ENCODE data around the gene HTATSF1. TPM values are rescaled to one million over a fixed set of nuclear protein-coding genes. Genes with fewer than 3 reads are reported as not detected.
A peak's percentile ranks its signal among the peaks of the same experiment; 100 is the strongest.

Gene HTATSF1, protein sequence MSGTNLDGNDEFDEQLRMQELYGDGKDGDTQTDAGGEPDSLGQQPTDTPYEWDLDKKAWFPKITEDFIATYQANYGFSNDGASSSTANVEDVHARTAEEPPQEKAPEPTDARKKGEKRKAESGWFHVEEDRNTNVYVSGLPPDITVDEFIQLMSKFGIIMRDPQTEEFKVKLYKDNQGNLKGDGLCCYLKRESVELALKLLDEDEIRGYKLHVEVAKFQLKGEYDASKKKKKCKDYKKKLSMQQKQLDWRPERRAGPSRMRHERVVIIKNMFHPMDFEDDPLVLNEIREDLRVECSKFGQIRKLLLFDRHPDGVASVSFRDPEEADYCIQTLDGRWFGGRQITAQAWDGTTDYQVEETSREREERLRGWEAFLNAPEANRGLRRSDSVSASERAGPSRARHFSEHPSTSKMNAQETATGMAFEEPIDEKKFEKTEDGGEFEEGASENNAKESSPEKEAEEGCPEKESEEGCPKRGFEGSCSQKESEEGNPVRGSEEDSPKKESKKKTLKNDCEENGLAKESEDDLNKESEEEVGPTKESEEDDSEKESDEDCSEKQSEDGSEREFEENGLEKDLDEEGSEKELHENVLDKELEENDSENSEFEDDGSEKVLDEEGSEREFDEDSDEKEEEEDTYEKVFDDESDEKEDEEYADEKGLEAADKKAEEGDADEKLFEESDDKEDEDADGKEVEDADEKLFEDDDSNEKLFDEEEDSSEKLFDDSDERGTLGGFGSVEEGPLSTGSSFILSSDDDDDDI
- 37.0 and 48.1 TPM in 2 replicates for total RNA-seq

DNA sequence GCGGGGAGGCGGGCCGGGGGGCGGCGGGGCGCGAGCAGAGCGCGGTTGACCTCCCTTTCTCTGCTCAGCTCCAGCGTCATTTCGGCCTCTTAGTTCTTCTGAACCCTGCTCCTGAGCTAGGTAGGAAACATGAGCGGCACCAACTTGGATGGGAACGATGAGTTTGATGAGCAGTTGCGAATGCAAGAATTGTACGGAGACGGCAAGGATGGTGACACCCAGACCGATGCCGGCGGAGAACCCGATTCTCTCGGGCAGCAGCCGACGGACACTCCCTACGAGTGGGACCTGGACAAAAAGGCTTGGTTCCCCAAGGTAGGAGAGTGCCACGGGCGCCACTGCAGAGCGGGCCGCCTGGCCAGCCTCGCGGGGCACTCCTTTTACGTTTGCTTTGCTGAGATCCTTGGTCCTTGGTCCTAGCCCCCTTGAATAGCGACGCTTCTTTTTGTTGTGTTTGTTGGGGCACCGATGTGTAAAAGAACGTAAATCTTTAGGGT is at the start of gene HTATSF1:
Gene HTATSF1 (plus strand): TSS at position 37 of the 497 bp plus-strand sequence. CDS start 93 bp downstream, at position 130.
- DNase-seq (ENCODE audit: low read depth), result no peak
- TF ChIP-seq CTCF (conservative IDR thresholded peaks at IDR 0.05; ENCODE audit: low read depth, low read length), result no peak
- peak within 1 kb of the TSS; percentile 76 for H3K4me3 ChIP-seq (ENCODE audit: low read depth, low read length)

DNA sequence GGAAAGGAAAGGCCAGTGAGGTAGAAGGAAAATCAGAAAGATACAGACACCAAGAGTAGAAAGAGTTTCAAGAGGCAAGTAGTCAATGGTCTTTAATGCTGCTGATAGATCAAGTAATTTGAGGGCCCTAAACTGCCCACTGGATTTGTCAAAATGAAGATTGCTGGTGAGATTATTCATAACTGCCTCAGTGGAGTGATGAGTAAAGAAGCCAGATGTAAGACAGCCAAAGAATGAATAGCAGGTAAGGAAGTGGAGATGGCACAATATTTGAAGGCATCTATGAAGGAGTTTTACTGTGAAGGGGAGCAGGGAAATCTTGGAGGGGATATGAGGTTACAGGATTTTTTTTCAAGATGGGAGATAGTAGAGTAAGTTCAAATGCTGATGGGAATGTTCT is 49.4 kb upstream of the HTATSF1 start:
- DNase-seq (ENCODE audit: low read depth), result no peak
- no peak for TF ChIP-seq CTCF (conservative IDR thresholded peaks at IDR 0.05; ENCODE audit: low read depth, low read length)
- H3K4me3 ChIP-seq (ENCODE audit: low read depth, low read length), result no peak overlapping the region

DNA sequence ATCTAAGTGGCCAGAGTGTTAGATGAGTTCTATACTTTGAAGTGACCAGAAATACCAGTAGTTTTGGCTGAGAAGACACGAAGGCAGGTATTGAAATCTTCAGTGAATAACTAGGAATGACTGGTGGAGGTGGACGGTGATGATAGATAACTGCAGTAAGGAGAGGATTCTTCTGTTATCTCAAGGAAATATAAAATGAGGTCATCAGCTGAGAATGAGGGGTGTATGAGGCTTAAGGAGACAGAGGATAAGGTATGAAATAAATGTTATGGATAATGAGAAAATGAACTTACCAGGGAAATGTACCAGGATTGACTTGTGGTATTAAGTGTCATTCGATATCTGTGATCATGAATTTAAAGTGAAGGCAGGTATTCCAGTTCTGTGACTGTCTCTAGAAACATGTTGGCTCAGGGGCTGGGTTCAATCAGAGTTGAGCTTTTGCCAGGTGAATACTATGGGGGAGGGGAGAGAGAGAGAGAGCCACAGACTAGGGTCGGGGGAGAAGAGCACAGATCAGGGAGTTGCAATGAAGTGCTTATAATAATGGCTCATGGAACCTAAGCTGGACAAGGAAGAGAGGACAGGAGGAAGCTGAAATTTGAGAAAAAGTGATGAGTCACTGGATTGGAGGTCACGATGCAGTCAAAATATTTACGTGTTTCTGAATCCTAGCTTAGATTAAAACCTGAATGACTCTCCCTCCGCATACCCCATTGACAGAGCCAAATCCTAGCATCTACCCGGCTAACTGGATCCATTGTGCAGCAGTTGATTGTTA is 47.2 kb upstream of the HTATSF1 start:
- no peak overlapping the region for H3K4me3 ChIP-seq (ENCODE audit: low read depth, low read length)
- DNase-seq (ENCODE audit: low read depth), result no peak
- TF ChIP-seq CTCF (conservative IDR thresholded peaks at IDR 0.05; ENCODE audit: low read depth, low read length), result no peak

DNA sequence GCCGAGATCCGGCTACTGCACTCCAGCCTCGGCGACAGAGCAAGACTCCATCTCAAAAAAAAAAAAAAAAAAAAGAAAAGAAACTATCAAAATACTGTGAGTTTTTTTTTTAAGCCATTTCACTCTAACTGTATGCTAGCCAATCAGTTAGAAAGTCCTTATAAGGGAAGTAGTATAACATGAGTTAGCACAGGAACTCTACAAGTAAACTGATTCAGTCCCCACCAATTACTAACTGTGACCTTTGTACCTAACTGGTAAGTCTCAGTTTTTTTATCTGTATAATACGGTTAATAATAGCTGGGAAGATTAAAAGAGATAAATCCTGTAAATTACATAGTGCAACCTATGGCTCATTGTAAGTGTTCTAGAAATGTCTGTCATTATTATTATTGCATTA is 44.8 kb upstream of the HTATSF1 start:
- DNase-seq (ENCODE audit: low read depth), result no peak
- TF ChIP-seq CTCF (conservative IDR thresholded peaks at IDR 0.05; ENCODE audit: low read depth, low read length), result no peak
- no peak overlapping the region for H3K4me3 ChIP-seq (ENCODE audit: low read depth, low read length)

DNA sequence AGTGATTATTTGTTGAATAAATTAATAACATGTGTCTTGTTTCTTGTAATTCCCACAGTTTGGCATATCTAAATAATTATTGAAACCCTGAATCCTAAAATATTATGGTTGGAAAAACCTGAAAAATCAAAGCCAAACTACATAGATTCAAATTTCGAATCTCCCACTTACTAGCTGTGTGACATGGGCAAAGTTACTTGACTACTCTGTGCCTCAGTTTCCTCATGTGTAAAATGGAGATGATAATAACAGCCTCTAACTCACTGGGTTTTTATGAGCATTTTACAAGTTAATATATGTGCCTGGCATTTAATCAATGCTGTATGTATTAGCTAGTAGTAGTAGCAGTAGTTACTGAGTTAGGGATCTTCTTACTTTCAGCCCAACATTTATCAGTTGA is 44.3 kb upstream of the HTATSF1 start:
- TF ChIP-seq CTCF (conservative IDR thresholded peaks at IDR 0.05; ENCODE audit: low read depth, low read length), result no peak
- DNase-seq (ENCODE audit: low read depth), result no peak
- no peak overlapping the region for H3K4me3 ChIP-seq (ENCODE audit: low read depth, low read length)

DNA sequence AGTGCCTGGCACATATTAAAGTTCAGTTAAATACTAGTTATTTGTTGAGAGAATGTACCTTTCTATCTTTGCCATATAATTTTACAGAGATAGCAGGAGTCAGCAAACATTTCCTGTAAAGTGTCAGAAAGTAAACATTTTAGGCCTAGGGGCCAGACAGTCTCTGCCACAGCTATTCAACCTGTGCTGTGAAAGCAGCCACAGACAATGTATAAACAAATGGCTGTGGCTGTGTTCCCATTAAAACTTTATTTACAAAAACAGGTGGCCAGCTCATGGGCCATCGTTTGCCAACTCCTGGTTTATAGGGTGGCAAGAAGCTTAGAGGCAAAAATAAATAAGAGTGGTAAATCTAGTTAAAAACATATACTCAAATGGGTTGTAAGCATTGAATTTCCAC is 43.6 kb upstream of the HTATSF1 start:
- no peak for DNase-seq (ENCODE audit: low read depth)
- no peak for TF ChIP-seq CTCF (conservative IDR thresholded peaks at IDR 0.05; ENCODE audit: low read depth, low read length)
- no peak overlapping the region for H3K4me3 ChIP-seq (ENCODE audit: low read depth, low read length)
